DOHH2 (cell line): ENCODE measurements around the gene APMAP.

Experiments
- H3F3A ChIP-seq: fragments of 200-600 bp; sonication (generic), shearing (Covaris generic); 2 replicates; pipeline ENCODE4 v1.6.0; 2016; ENCODE audit warnings: antibody characterized with exemption, mild to moderate bottlenecking; ENCODE audit not compliant: control insufficient read depth, insufficient read depth
- H3K27ac ChIP-seq: fragments of 200-600 bp; sonication (generic); 2 replicates; pipeline ENCODE4 v1.5.1; 2014; ENCODE audit warnings: low read depth, mild to moderate bottlenecking, low read length, moderate library complexity
- H3K27me3 ChIP-seq: fragments of 200-600 bp; sonication (generic); 2 replicates; pipeline ENCODE4 v1.6.1; 2014; ENCODE audit warnings: mild to moderate bottlenecking, low read length, mixed read lengths; ENCODE audit not compliant: control insufficient read depth
- H3K36me3 ChIP-seq: fragments of 200-600 bp; sonication (generic); 2 replicates; pipeline ENCODE4 v1.6.1; 2014; ENCODE audit warnings: mild to moderate bottlenecking, low read length, moderate library complexity, mixed read lengths; ENCODE audit not compliant: control insufficient read depth
- H3K4me1 ChIP-seq: fragments of 200-600 bp; sonication (generic); 2 replicates; pipeline ENCODE4 v1.6.1; 2014; ENCODE audit warnings: mild to moderate bottlenecking, low read length, mixed read lengths; ENCODE audit not compliant: control insufficient read depth
- H3K4me2 ChIP-seq: fragments of 200-600 bp; sonication (generic); 2 replicates; pipeline ENCODE4 v1.6.0; 2014; ENCODE audit warnings: mild to moderate bottlenecking, low read length, moderate library complexity
- H3K4me3 ChIP-seq: fragments of 200-600 bp; sonication (generic); 2 replicates; pipeline ENCODE4 v1.5.1; 2014; ENCODE audit warnings: mild to moderate bottlenecking, low read length, mixed read lengths
- H3K79me2 ChIP-seq: fragments of 200-600 bp; sonication (generic); 2 replicates; pipeline ENCODE4 v1.6.1; 2014; ENCODE audit warnings: mild to moderate bottlenecking, low read length, mixed read lengths; ENCODE audit not compliant: control insufficient read depth
- H3K9me2 ChIP-seq: fragments of 200-600 bp; sonication (generic); replicated peaks from 2 replicates; pipeline ENCODE4 v1.6.1; 2014; ENCODE audit warnings: mild to moderate bottlenecking, low read length, mixed read lengths; ENCODE audit not compliant: control insufficient read depth
- H3K9me3 ChIP-seq: fragments of 200-600 bp; sonication (generic); 2 replicates; pipeline ENCODE4 v1.6.1; 2014; ENCODE audit warnings: antibody characterized with exemption, low read length, mixed read lengths; ENCODE audit not compliant: control insufficient read depth, insufficient read depth
- H4K20me1 ChIP-seq: fragments of 200-600 bp; sonication (generic); 2 replicates; pipeline ENCODE4 v1.6.0; 2014; ENCODE audit warnings: low read depth, mild to moderate bottlenecking, antibody characterized with exemption, low read length, moderate library complexity; ENCODE audit not compliant: control insufficient read depth, insufficient read depth
- EZH2phosphoT487 ChIP-seq: fragments of 200-600 bp; sonication (generic); IDR thresholded peaks from 2 replicates; pipeline ENCODE4 v1.6.1; 2017; ENCODE audit warnings: borderline replicate concordance, mild to moderate bottlenecking, antibody characterized with exemption, low read length, moderate library complexity, mixed read lengths
- TF ChIP-seq, protein P1 (sequence below): fragments of 200-600 bp; sonication (generic); IDR thresholded peaks from one replicate; pipeline ENCODE4 v1.5.1; 2014; ENCODE audit warnings: antibody characterized with exemption, mild to moderate bottlenecking, low read depth, low read length; ENCODE audit not compliant: poor library complexity, severe bottlenecking

APMAP gene

DNA sequence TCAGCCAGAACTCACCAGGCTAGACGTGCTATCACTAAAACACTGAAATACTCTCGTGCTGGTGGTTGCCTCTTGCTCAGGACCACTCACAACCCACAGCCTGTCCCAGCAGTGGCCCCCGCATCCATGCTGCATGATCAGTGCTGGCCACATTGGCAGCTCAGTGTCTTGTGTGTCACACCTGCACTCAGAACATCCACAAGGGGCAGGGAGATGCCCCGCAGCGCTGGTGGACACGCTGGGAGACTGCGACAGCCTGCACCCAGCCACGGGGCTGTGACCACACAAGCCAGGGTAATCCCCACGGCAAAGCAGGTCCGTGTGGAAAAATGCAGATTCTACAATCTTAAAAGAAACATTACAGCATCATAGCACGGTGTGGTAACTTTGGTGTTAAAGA is 23.9 kb upstream of the APMAP start:
- no peaks in the 10 kb centered on the region for H3K9me2 ChIP-seq
- no peaks in the 10 kb centered on the region for H3K27me3 ChIP-seq
- H3F3A ChIP-seq, result no peaks in the 10 kb centered on the region
- H4K20me1 ChIP-seq, result no peaks in the 10 kb centered on the region
- no peak overlapping the region for H3K4me2 ChIP-seq
- H3K36me3 ChIP-seq, result no peaks in the 10 kb centered on the region
- no peak for TF ChIP-seq EZH2phosphoT487
- TF ChIP-seq, protein P1, sequence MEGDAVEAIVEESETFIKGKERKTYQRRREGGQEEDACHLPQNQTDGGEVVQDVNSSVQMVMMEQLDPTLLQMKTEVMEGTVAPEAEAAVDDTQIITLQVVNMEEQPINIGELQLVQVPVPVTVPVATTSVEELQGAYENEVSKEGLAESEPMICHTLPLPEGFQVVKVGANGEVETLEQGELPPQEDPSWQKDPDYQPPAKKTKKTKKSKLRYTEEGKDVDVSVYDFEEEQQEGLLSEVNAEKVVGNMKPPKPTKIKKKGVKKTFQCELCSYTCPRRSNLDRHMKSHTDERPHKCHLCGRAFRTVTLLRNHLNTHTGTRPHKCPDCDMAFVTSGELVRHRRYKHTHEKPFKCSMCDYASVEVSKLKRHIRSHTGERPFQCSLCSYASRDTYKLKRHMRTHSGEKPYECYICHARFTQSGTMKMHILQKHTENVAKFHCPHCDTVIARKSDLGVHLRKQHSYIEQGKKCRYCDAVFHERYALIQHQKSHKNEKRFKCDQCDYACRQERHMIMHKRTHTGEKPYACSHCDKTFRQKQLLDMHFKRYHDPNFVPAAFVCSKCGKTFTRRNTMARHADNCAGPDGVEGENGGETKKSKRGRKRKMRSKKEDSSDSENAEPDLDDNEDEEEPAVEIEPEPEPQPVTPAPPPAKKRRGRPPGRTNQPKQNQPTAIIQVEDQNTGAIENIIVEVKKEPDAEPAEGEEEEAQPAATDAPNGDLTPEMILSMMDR, result no peak
- H3K4me1 ChIP-seq, result no peaks in the 10 kb centered on the region
- no peak overlapping the region for H3K4me3 ChIP-seq
- H3K27ac ChIP-seq, result no peak overlapping the region
- H3K79me2 ChIP-seq, result no peaks in the 10 kb centered on the region
- H3K9me3 ChIP-seq, result no peaks in the 10 kb centered on the region

DNA sequence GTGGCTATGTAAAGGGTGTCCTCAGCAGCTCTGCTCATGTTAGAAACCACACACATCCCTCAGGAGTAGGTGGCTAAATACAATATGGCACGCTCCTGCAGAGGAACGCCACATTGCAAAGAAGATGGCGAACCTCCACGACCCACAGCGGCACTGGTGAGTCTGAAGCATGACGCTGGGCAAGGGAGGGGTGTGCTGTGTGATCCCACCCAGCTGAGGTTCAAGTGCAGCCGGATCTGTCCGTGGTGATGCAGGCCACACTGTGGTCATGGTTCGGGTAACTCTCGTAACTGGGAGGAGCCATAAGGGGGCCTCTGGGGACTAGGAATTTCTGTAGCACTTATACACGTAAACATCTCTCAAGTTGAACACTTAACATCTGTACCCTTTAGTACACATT is 23.4 kb upstream of the APMAP start:
- Histone ChIP-seq H3K4me3 (no peak overlapping the region), H3K27ac (no peak overlapping the region), H3K9me3 (no peaks in the 10 kb centered on the region), H3K36me3 (no peaks in the 10 kb centered on the region), H3K9me2 (no peaks in the 10 kb centered on the region), H3F3A (no peaks in the 10 kb centered on the region), H3K79me2 (no peaks in the 10 kb centered on the region), H4K20me1 (no peaks in the 10 kb centered on the region), H3K4me1 (no peaks in the 10 kb centered on the region), H3K27me3 (no peaks in the 10 kb centered on the region), H3K4me2 (no peak overlapping the region)
- TF ChIP-seq EZH2phosphoT487, result no peak
- TF ChIP-seq, protein P1, result no peak

DNA sequence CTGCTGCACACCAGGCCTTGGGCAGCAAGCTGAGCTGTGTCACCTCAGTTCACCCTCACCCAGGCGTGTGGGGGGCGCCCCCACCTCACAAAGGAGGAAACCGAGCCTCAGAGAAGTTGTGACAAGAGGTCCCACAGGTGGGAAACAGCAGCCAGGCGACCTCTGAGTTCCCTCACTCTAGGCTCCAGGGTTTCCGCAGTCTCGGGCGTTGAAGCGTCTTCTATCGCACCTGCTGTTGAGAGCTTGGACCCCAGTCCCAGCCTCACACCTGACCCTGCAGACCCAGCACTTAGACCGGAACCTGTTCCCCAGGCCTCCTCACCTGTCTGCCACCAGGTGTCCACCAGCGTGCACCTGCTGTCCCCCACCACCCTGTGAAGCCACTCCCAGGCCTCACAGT is 22.3 kb upstream of the APMAP start:
- no peak overlapping the region for H3K4me2 ChIP-seq
- no peaks in the 10 kb centered on the region for H3K9me3 ChIP-seq
- no peak overlapping the region for H3K4me3 ChIP-seq
- H3K9me2 ChIP-seq, result no peaks in the 10 kb centered on the region
- no peaks in the 10 kb centered on the region for H3F3A ChIP-seq
- H3K4me1 ChIP-seq, result no peaks in the 10 kb centered on the region
- H3K79me2 ChIP-seq, result no peaks in the 10 kb centered on the region
- TF ChIP-seq, protein P1, result no peak
- no peak for TF ChIP-seq EZH2phosphoT487
- H3K27me3 ChIP-seq, result no peaks in the 10 kb centered on the region
- no peak overlapping the region for H3K27ac ChIP-seq
- no peaks in the 10 kb centered on the region for H3K36me3 ChIP-seq
- H4K20me1 ChIP-seq, result no peaks in the 10 kb centered on the region
